GM12892 (cell line): ENCODE measurements around the gene CAMSAP2.
"Not testable (repeated sequence)": the region's sequence is repeated elsewhere in the genome, so short reads cannot be mapped to it uniquely, and the experiment has no call there.

Experiments used
- POLR2A ChIP-seq: IDR thresholded peaks from 2 replicates; pipeline ENCODE4 v1.6.1; 2011; ENCODE audit warnings: low read depth, low read length, control low read depth
- POLR2AphosphoS5 ChIP-seq: IDR thresholded peaks from 2 replicates; pipeline ENCODE4 v1.6.1; 2011; ENCODE audit warnings: low read depth, low read length, control low read depth
- TAF1 ChIP-seq: IDR thresholded peaks from 2 replicates; pipeline ENCODE4 v1.6.1; 2011; ENCODE audit warnings: low read depth, mild to moderate bottlenecking, control low read depth, low read length, borderline replicate concordance

DNA sequence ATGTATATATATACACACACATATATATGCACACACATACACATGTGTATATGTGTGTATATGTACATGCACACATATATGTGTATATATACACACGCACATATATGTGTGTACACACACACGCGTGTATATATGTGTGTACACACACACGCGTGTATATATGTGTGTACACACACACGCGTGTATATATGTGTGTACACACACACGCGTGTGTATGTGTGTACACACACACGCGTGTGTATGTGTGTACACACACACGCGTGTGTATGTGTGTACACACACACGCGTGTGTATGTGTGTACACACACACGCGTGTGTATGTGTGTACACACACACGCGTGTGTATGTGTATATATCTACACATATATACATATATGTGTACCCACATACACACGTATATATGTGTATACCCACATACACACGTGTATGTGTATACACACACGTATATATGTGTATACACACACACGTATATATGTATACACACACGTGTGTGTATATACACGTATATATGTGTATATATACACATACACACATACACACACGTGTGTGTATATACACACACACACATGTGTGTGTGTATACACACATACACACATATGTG is 78.0 kb downstream of the CAMSAP2 start:
- TF ChIP-seq POLR2AphosphoS5, TAF1, POLR2A: not testable (repeated sequence)
